HL-60 (cell line): ENCODE measurements around the gene NUDT6.

Source experiments
- DNase-seq, 2 experiments: peaks; one replicate each; pipeline ENCODE4 v3.0.0-alpha.2; 2010 to 2020; ENCODE audit warnings: low read depth in 1 of 2, low spot score in 1 of 2
- H3K27ac ChIP-seq: fragments of 250-450 bp; sonication (Bioruptor Pico); replicated peaks from 2 replicates; pipeline ENCODE4 v1.5.1; 2020; ENCODE audit warnings: mild to moderate bottlenecking, moderate library complexity
- H3K27me3 ChIP-seq: fragments of 250-450 bp; sonication (Bioruptor Pico); 2 replicates; pipeline ENCODE4 v1.5.1; 2021; ENCODE audit warnings: mild to moderate bottlenecking, moderate library complexity; ENCODE audit not compliant: insufficient read depth, poor library complexity, severe bottlenecking
- H3K4me3 ChIP-seq: replicated peaks from 2 replicates; pipeline ENCODE4 v1.5.1; 2011; ENCODE audit warnings: mild to moderate bottlenecking, control low read depth, low read length; ENCODE audit not compliant: insufficient read depth
- GABPA ChIP-seq: IDR thresholded peaks from 2 replicates; pipeline ENCODE4 v1.6.1; 2012; ENCODE audit warnings: low read depth
- POLR2AphosphoS5 ChIP-seq: IDR thresholded peaks from 2 replicates; pipeline ENCODE4 v1.6.1; 2012; ENCODE audit warnings: low read depth
- REST ChIP-seq: IDR thresholded peaks from 2 replicates; pipeline ENCODE4 v1.6.1; 2012; ENCODE audit warnings: low read depth; ENCODE audit not compliant: insufficient replicate concordance
- SPI1 ChIP-seq: IDR thresholded peaks from 2 replicates; pipeline ENCODE4 v1.6.1; 2012; ENCODE audit warnings: low read depth, mild to moderate bottlenecking, borderline replicate concordance
- TF ChIP-seq, protein P1 (sequence below): IDR thresholded peaks from one replicate; pipeline ENCODE4 v1.5.1; 2011; ENCODE audit warnings: low read length, control low read depth, inconsistent platforms; ENCODE audit not compliant: insufficient read depth

Gene NUDT6

GRCh38 chr4:122876456-122876855, 45.9 kb downstream of the NUDT6 start:
- H3K27ac ChIP-seq: no peak overlapping the region
- no peak for DNase-seq
- TF ChIP-seq POLR2AphosphoS5: no peak
- no peak for TF ChIP-seq REST
- TF ChIP-seq SPI1: no peak
- TF ChIP-seq, protein P1, sequence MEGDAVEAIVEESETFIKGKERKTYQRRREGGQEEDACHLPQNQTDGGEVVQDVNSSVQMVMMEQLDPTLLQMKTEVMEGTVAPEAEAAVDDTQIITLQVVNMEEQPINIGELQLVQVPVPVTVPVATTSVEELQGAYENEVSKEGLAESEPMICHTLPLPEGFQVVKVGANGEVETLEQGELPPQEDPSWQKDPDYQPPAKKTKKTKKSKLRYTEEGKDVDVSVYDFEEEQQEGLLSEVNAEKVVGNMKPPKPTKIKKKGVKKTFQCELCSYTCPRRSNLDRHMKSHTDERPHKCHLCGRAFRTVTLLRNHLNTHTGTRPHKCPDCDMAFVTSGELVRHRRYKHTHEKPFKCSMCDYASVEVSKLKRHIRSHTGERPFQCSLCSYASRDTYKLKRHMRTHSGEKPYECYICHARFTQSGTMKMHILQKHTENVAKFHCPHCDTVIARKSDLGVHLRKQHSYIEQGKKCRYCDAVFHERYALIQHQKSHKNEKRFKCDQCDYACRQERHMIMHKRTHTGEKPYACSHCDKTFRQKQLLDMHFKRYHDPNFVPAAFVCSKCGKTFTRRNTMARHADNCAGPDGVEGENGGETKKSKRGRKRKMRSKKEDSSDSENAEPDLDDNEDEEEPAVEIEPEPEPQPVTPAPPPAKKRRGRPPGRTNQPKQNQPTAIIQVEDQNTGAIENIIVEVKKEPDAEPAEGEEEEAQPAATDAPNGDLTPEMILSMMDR: no peak
- TF ChIP-seq GABPA: no peak

DNA sequence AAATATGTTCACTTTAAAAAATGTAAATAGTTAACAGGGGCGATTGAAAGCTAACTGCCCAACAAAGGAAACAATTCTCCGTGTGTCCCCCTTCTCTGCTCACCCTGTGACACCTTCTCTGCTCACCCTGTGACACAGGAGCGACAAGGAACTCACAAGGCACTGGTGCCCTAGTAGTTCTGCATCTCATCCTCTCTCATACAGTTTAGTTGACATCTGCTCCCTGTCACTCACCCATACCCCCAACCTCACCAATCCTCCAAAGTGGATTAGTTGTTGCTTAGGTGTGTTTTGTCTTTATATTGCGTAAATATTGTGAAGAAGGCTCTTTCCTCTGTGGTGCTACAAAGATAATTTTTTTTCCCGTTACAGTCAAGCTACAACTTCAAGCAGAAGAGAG, 46.4 kb downstream of the NUDT6 start:
- TF ChIP-seq, protein P1: no peak
- TF ChIP-seq REST (no peak), POLR2AphosphoS5 (no peak), SPI1 (no peak), GABPA (no peak)

More at GRCh38 chr4:122876456-122876855, 45.9 kb downstream of the NUDT6 start:
- Histone ChIP-seq H3K27me3 (no peaks in the 10 kb centered on the region), H3K4me3 (no peak overlapping the region)

DNA sequence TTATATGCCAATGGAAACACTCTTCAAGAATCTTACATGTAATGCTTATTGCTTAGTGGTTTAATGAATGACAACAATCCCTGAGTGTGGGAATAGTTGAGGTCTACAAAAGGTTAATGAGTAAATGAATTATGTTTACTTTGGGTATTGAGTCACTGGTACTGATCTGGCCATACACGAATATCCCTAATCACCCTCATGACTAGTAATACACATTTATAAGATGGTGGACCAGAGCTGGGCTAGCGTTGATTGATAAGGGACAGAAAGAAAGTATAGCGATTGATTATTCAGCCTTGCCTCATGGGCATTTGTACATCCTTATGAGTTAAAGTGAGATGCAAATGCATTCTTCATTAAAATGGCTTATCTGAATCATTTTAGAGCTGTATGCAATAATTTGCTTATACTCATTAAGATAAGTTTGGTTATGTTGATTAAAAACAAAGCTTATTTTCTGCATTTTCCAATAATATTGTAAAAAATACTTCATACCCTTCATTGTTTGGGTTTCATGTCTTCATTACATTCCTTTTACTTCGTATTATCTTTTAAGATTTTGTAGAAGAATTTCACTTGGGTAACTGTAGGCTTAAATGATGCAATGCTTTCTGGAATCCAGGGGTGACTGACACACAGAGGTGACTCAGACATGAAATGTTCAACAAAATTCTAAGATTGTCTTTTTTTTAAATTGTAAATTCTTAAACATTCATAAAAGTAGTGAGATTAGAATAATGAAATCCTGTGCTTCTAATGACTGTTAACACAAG, 48.4 kb downstream of the NUDT6 start:
- peak in 1 of 2 experiments; percentile 6 for DNase-seq
- Histone ChIP-seq H3K27ac (no peak overlapping the region), H3K4me3 (no peak overlapping the region), H3K27me3 (no peaks in the 10 kb centered on the region)
- TF ChIP-seq SPI1: no peak
- TF ChIP-seq, protein P1: no peak
- TF ChIP-seq POLR2AphosphoS5: no peak
- TF ChIP-seq GABPA: no peak
- no peak for TF ChIP-seq REST

More for the DNA sequence above, 46.4 kb downstream of the NUDT6 start:
- Histone ChIP-seq H3K27me3 (no peaks in the 10 kb centered on the region), H3K27ac (no peak overlapping the region), H3K4me3 (no peak overlapping the region)
- DNase-seq: no peak
